Measurements from ENCODE around the gene COX7A2L.

DNA sequence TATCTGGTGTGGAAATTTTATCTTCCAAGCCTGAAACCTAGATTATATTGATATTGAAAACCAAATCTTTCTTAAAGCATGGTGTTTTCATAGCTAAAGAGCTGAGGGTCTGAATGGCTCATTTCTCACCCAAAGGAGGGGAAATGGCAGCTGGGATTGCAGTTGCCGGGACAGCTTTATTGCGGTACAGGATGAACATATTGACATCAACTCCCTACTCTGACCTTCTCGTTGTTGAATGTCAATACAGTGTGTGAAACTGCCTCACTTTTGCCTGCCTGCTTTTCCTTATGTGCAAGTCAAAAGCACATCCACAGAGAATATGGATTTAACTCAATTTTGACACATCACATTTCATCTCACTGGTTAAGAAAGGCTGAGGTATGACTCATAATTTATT, 3.6 kb upstream of the COX7A2L start:
- TF ChIP-seq ZNF121 (CRISPR knock-in tag; IDR thresholded peaks at IDR 0.05), result no peak
- no peak for TF ChIP-seq ZNF232 (CRISPR knock-in tag; IDR thresholded peaks at IDR 0.05)

All from WTC11 (cell line).